Hepatocyte (in vitro differentiated cells): ENCODE data around the gene CLDN5. TPM values are rescaled to one million over a fixed set of nuclear protein-coding genes. Genes with fewer than 3 reads are reported as not detected.

ENCODE experiments used
- DNase-seq: peaks from one replicate; pipeline ENCODE4 v3.0.0-alpha.2; 2016; ENCODE audit warnings: low spot score
- H2AFZ ChIP-seq: fragments of 200-600 bp; sonication (generic); 2 replicates; pipeline ENCODE4 v1.6.0; 2016; ENCODE audit warnings: antibody characterized with exemption, mild to moderate bottlenecking
- H3K27ac ChIP-seq: fragments of 200-600 bp; sonication (generic); 2 replicates; pipeline ENCODE4 v1.5.1; 2016; ENCODE audit warnings: mild to moderate bottlenecking
- H3K27me3 ChIP-seq: fragments of 200-600 bp; sonication (generic); 2 replicates; pipeline ENCODE4 v1.6.1; 2016
- H3K36me3 ChIP-seq: fragments of 200-600 bp; sonication (generic); replicated peaks from 2 replicates; pipeline ENCODE4 v1.5.1; 2016; ENCODE audit warnings: low read depth; ENCODE audit not compliant: insufficient read depth
- H3K4me1 ChIP-seq: fragments of 200-600 bp; sonication (generic); 2 replicates; pipeline ENCODE4 v1.5.1; 2016; ENCODE audit warnings: mild to moderate bottlenecking, moderate library complexity; ENCODE audit not compliant: insufficient read depth
- H3K4me2 ChIP-seq: fragments of 200-600 bp; sonication (generic); 2 replicates; pipeline ENCODE4 v1.6.0; 2016
- H3K4me3 ChIP-seq: fragments of 200-600 bp; sonication (generic); 2 replicates; pipeline ENCODE4 v1.5.1; 2016; ENCODE audit warnings: mild to moderate bottlenecking
- H3K79me2 ChIP-seq: fragments of 200-600 bp; sonication (generic); 2 replicates; pipeline ENCODE4 v1.6.0; 2017; ENCODE audit warnings: mild to moderate bottlenecking
- H3K9me2 ChIP-seq: fragments of 200-600 bp; sonication (generic); replicated peaks from 2 replicates; pipeline ENCODE4 v1.6.0; 2017; ENCODE audit warnings: mild to moderate bottlenecking; ENCODE audit not compliant: insufficient read depth
- H3K9me3 ChIP-seq: fragments of 200-600 bp; sonication (generic); 2 replicates; pipeline ENCODE4 v1.5.1; 2016; ENCODE audit warnings: low read depth, mild to moderate bottlenecking
- H4K20me1 ChIP-seq: fragments of 200-600 bp; sonication (generic); 2 replicates; pipeline ENCODE4 v1.6.0; 2016; ENCODE audit warnings: mild to moderate bottlenecking; ENCODE audit not compliant: insufficient read depth, poor library complexity, severe bottlenecking
- EZH2 ChIP-seq: fragments of 200-600 bp; sonication (generic); IDR thresholded peaks from 2 replicates; pipeline ENCODE4 v1.6.1; 2016; ENCODE audit warnings: antibody characterized with exemption, mild to moderate bottlenecking, borderline replicate concordance
- EZH2phosphoT487 ChIP-seq: fragments of 200-600 bp; sonication (generic); IDR thresholded peaks from one replicate; pipeline ENCODE4 v1.6.1; 2018; ENCODE audit warnings: antibody characterized with exemption, mild to moderate bottlenecking, low read depth, moderate library complexity; ENCODE audit not compliant: unreplicated experiment, severe bottlenecking
- WGBS: methylation state at CpG from one replicate; pipeline ENCODE4 v1.1.6; 2016; ENCODE audit warnings: low lambda C conversion rate; ENCODE audit errors: missing lambda C conversion rate; 5-methylcytosine and 5-hydroxymethylcytosine counted together
- polyA plus RNA-seq: library from polyadenylated mRNA; unstranded; fragments of >200 nt; fragmentation: Nextera tagmentation; extraction: Ambion mirVana; gene quantifications from 2 replicates; pipeline ENCODE4 v1.2.1, GENCODE V29; 2016
- total RNA-seq: library from RNA; depleted of rRNA; stranded (reverse); fragments of >200 nt; gene quantifications from 2 replicates; pipeline ENCODE4 v1.2.3, GENCODE V29; 2014
- TF ChIP-seq, protein P1 (sequence below): fragments of 200-600 bp; sonication (generic); IDR thresholded peaks from 2 replicates; pipeline ENCODE4 v1.5.1; 2016; ENCODE audit warnings: antibody characterized with exemption, mild to moderate bottlenecking; ENCODE audit not compliant: poor library complexity

CLDN5 gene
- total and polyA plus RNA-seq, 2 experiments from 2014 or later: 4.9 to 9.9 TPM

- H4K20me1 ChIP-seq: no peaks in the 10 kb centered on the region
- H3K4me3 ChIP-seq: no peak overlapping the region
- no peaks in the 10 kb centered on the region for H3K9me3 ChIP-seq
- no peaks in the 10 kb centered on the region for H3K79me2 ChIP-seq
- H3K4me1 ChIP-seq: no peaks in the 10 kb centered on the region
- no peak overlapping the region for H3K27ac ChIP-seq
- no peak for DNase-seq
- H2AFZ ChIP-seq: no peak overlapping the region
- H3K27me3 ChIP-seq: no peaks in the 10 kb centered on the region
- no peaks in the 10 kb centered on the region for H3K9me2 ChIP-seq
- 69% methylated on average over 12 of the region's 12 CpGs for whole genome bisulfite sequencing
- TF ChIP-seq EZH2phosphoT487 (no peak), EZH2 (no peak)
- TF ChIP-seq, protein P1, sequence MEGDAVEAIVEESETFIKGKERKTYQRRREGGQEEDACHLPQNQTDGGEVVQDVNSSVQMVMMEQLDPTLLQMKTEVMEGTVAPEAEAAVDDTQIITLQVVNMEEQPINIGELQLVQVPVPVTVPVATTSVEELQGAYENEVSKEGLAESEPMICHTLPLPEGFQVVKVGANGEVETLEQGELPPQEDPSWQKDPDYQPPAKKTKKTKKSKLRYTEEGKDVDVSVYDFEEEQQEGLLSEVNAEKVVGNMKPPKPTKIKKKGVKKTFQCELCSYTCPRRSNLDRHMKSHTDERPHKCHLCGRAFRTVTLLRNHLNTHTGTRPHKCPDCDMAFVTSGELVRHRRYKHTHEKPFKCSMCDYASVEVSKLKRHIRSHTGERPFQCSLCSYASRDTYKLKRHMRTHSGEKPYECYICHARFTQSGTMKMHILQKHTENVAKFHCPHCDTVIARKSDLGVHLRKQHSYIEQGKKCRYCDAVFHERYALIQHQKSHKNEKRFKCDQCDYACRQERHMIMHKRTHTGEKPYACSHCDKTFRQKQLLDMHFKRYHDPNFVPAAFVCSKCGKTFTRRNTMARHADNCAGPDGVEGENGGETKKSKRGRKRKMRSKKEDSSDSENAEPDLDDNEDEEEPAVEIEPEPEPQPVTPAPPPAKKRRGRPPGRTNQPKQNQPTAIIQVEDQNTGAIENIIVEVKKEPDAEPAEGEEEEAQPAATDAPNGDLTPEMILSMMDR: no peak
- H3K4me2 ChIP-seq: no peak overlapping the region
- H3K36me3 ChIP-seq: no peaks in the 10 kb centered on the region
Measured at GRCh38 chr22:19554834-19555404, 30.7 kb upstream of the CLDN5 start.

DNA sequence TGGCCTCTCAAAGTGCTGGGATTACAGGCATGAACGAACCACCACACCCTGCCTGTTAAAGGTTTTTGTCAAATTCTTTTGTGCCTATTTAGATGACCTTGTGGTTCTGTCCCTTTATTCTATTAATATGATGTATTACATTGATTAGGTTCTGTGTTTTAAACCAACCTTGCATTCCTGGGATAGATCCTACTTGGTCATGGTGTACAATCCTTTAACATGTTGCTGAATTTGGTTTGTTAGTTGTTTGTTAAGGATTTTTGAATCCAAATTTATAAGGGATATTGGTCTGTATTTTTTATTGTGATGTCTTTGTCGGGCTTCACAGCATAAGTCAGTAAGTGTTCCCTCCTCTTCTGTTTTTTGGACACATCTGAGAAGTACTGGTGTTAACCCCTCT is 29.0 kb upstream of the CLDN5 start:
- Histone ChIP-seq H3K9me2 (no peaks in the 10 kb centered on the region), H4K20me1 (no peaks in the 10 kb centered on the region), H2AFZ (no peak overlapping the region), H3K79me2 (no peaks in the 10 kb centered on the region), H3K36me3 (no peaks in the 10 kb centered on the region), H3K9me3 (no peaks in the 10 kb centered on the region), H3K27ac (no peak overlapping the region), H3K27me3 (no peaks in the 10 kb centered on the region), H3K4me2 (no peak overlapping the region), H3K4me3 (no peak overlapping the region), H3K4me1 (no peaks in the 10 kb centered on the region)
- WGBS: 91% methylated on average over 2 of the region's 2 CpGs
- TF ChIP-seq, protein P1: no peak
- TF ChIP-seq EZH2 (no peak), EZH2phosphoT487 (no peak)
- DNase-seq: no peak

- no peaks in the 10 kb centered on the region for H3K9me2 ChIP-seq
- WGBS: 87% methylated on average over 7 of the region's 7 CpGs
- TF ChIP-seq EZH2 (no peak), EZH2phosphoT487 (no peak)
- TF ChIP-seq, protein P1: no peak
Measured at GRCh38 chr22:19550382-19550781, 26.2 kb upstream of the CLDN5 start.

DNA sequence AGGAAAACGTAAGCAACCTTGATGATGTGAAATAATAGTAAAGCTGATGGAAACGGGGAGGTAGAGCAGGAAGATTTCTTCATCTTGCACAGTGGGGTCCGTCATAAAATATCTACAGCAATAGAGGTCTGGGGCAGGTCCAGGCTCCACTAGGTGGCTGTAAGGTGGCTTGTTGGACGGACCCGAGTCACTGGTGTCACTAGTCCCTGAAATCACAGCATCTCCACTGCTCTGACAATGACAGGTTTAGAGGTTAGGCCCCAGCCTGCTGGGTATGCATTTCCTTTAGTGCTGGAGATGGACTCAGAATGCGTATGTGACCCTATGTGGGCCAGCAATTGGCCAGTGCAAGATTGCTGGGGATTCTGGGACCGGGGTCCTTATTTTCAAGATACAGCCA is 25.2 kb upstream of the CLDN5 start:
- Histone ChIP-seq H2AFZ (no peak overlapping the region), H3K36me3 (no peaks in the 10 kb centered on the region), H3K9me3 (no peaks in the 10 kb centered on the region), H3K4me3 (no peak overlapping the region), H3K4me1 (no peaks in the 10 kb centered on the region), H3K79me2 (no peaks in the 10 kb centered on the region), H3K9me2 (no peaks in the 10 kb centered on the region), H3K27me3 (no peaks in the 10 kb centered on the region), H3K27ac (no peak overlapping the region), H3K4me2 (no peak overlapping the region), H4K20me1 (no peaks in the 10 kb centered on the region)
- 84% methylated on average over 7 of the region's 7 CpGs for WGBS
- DNase-seq: no peak
- TF ChIP-seq EZH2phosphoT487 (no peak), EZH2 (no peak)
- TF ChIP-seq, protein P1: no peak

More at GRCh38 chr22:19550382-19550781, 26.2 kb upstream of the CLDN5 start:
- H3K36me3 ChIP-seq: no peaks in the 10 kb centered on the region
- no peak overlapping the region for H2AFZ ChIP-seq
- H4K20me1 ChIP-seq: no peaks in the 10 kb centered on the region
- H3K9me3 ChIP-seq: no peaks in the 10 kb centered on the region
- H3K4me3 ChIP-seq: no peak overlapping the region
- no peak for DNase-seq
- no peaks in the 10 kb centered on the region for H3K79me2 ChIP-seq
- H3K27ac ChIP-seq: no peak overlapping the region
- H3K4me1 ChIP-seq: no peaks in the 10 kb centered on the region
- no peak overlapping the region for H3K4me2 ChIP-seq
- no peaks in the 10 kb centered on the region for H3K27me3 ChIP-seq
